Liver (tissue), 9 donors: ENCODE measurements around the gene MAGEA12. TPM values are rescaled to one million over a fixed set of nuclear protein-coding genes. Genes with fewer than 3 reads are reported as not detected.
"Not testable (repeated sequence)": the region's sequence is repeated elsewhere in the genome, so short reads cannot be mapped to it uniquely, and the experiment has no call there.

Source experiments
- DNase-seq: peaks from one replicate; pipeline ENCODE4 v3.0.0-alpha.2; 2017; ENCODE audit warnings: low spot score
- H3K27ac ChIP-seq, 2 donors: one replicate each; pipeline ENCODE4 v1.7.0; 2013; ENCODE audit warnings: inconsistent platforms in 2 of 2, low read length in 2 of 2, control low read depth in 1 of 2, low read depth in 1 of 2, mild to moderate bottlenecking in 1 of 2
- H3K27me3 ChIP-seq, 4 donors: one replicate each; pipeline versions ENCODE4 v1.6.1 to v1.7.0; 2013; ENCODE audit warnings: low read length in 3 of 4, inconsistent platforms in 1 of 4, mild to moderate bottlenecking in 1 of 4, moderate library complexity in 1 of 4; ENCODE audit not compliant: control insufficient read depth in 4 of 4, insufficient read depth in 4 of 4
- H3K36me3 ChIP-seq, 4 donors: one replicate each; pipeline versions ENCODE4 v1.6.1 to v1.7.0; 2013; ENCODE audit warnings: low read length in 3 of 4, mild to moderate bottlenecking in 3 of 4, low read depth in 1 of 4, moderate library complexity in 1 of 4; ENCODE audit not compliant: control insufficient read depth in 4 of 4, insufficient read depth in 3 of 4
- H3K4me1 ChIP-seq, 4 donors: one replicate each; pipeline versions ENCODE4 v1.6.1 to v1.7.0; 2013; ENCODE audit warnings: low read length in 3 of 4, mild to moderate bottlenecking in 3 of 4, moderate library complexity in 1 of 4; ENCODE audit not compliant: control insufficient read depth in 4 of 4, insufficient read depth in 4 of 4
- H3K4me3 ChIP-seq, 3 donors: one replicate each; pipeline versions ENCODE4 v1.6.1 to v1.7.0; 2013; ENCODE audit warnings: low read length in 3 of 3, control low read depth in 1 of 3, low read depth in 1 of 3, mild to moderate bottlenecking in 1 of 3
- H3K9ac ChIP-seq, 2 donors: one replicate each; pipeline ENCODE4 v1.7.0; 2013; ENCODE audit warnings: low read length in 2 of 2, mild to moderate bottlenecking in 2 of 2, moderate library complexity in 2 of 2, control low read depth in 1 of 2, low read depth in 1 of 2
- H3K9me3 ChIP-seq, 4 donors: one replicate each; pipeline versions ENCODE4 v1.6.1 to v1.7.0; 2013; ENCODE audit warnings: low read length in 3 of 4; ENCODE audit not compliant: control insufficient read depth in 4 of 4
- WGBS: extraction: QIAGEN DNeasy Blood & Tissue Kit; methylation state at CpG from one replicate; pipeline ENCODE4 v1.1.7; 2013; 5-methylcytosine and 5-hydroxymethylcytosine counted together
- polyA plus RNA-seq, 2 donors: library from polyadenylated mRNA; stranded (reverse) in 1 of 2; unstranded in 1 of 2; fragments of 200-250 nt in 1 of 2; fragments of >200 nt in 1 of 2; fragmentation: Nextera tagmentation in 1 of 2; extraction: Ambion mirVana in 1 of 2; gene quantifications; one replicate each; pipeline versions ENCODE4 v1.2.1 to v1.2.3, GENCODE V29; 2013 to 2015
- total RNA-seq, 2 donors: library from RNA; depleted of rRNA; stranded (reverse); fragments of >200 nt; gene quantifications; one replicate each; pipeline ENCODE4 v1.2.3, GENCODE V29; 2014
- donor health status: healthy.
- donor health status: healthy.
- donor health status: healthy.
- donor health status: healthy.
- donor health status: healthy.

The MAGEA12 gene
- total and polyA plus RNA-seq, 4 donors: not detected

DNA sequence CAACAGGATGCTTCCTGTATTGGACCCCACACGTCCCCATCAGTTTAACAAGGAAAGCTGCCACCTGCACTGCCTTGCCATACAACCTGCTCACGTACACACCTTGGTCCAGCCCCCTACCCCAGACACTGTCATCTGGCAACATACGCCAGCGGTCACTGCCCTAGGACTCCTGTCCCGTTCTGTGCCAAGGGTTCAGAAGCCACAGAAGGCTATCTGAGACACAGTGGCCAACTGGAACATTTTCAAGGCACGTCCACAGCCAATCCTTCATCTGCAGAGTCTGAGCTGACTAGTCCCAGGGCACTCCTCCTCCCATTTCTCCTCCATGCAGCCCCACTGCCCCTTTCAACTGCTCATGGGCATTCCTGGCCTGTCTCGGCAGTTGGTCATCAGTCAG, 28.0 kb downstream of the MAGEA12 start:
- not testable (repeated sequence) for DNase-seq, H3K36me3 ChIP-seq, H3K4me1 ChIP-seq, H3K27me3 ChIP-seq, H3K9ac ChIP-seq, H3K27ac ChIP-seq, H3K9me3 ChIP-seq, H3K4me3 ChIP-seq
- 55% methylated on average over 2 of the region's 7 CpGs for WGBS

- H3K36me3 ChIP-seq, H3K9ac ChIP-seq, H3K27ac ChIP-seq, H3K4me1 ChIP-seq, H3K9me3 ChIP-seq, H3K4me3 ChIP-seq, H3K27me3 ChIP-seq, DNase-seq: not testable (repeated sequence)
- 83% methylated on average over 9 of the region's 9 CpGs for WGBS
Measured at GRCh38 chrX:152766562-152766961, 33.0 kb downstream of the MAGEA12 start.

- WGBS: 70% methylated on average over 2 of the region's 29 CpGs
- H3K27me3 ChIP-seq, H3K4me1 ChIP-seq, H3K36me3 ChIP-seq, H3K4me3 ChIP-seq, DNase-seq, H3K27ac ChIP-seq, H3K9me3 ChIP-seq, H3K9ac ChIP-seq: not testable (repeated sequence)
Measured at GRCh38 chrX:152769549-152770289, 36.2 kb downstream of the MAGEA12 start, which contains the start of gene MAGEA6. MAGEA6 (minus strand) TSS chrX:152769689; CDS start chrX:152767650, 2,039 bp downstream.

DNA sequence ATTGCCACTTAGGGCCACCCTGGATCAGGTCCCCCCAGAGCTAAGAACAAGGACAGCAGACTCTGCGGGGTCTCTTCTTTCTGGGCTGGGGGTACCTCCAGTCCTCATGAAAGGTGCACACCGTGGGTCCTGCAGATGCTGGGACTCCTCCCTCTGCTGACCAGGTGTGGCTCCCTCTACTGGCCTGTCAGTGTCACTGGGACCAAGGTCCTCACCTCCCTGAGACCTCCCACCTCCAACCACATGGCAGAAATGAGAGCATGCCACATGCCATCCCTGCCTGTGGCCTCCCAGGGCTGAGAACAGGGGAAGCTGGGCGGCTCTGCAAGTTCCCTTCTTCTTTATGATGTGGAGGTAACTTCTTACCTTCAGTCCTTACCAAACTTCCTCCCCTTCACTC, 53.5 kb downstream of the MAGEA12 start:
- WGBS: no CpG with 5 or more reads among the region's 3 CpGs
- not testable (repeated sequence) for H3K27me3 ChIP-seq, H3K4me3 ChIP-seq, H3K27ac ChIP-seq, H3K4me1 ChIP-seq, H3K9me3 ChIP-seq, H3K36me3 ChIP-seq, H3K9ac ChIP-seq, DNase-seq

Other genes starting within 250 kb of the MAGEA12 start
- under 1 TPM in 1 of 2 donors, not detected in 1; 0.05 TPM for gene GABRQ, start 95.9 kb upstream of the MAGEA12 start, total RNA-seq
- under 1 TPM in 1 of 2 donors, not detected in 1; 0.01 TPM for gene GABRQ, start 95.9 kb upstream of the MAGEA12 start, polyA plus RNA-seq
- not detected for gene MAGEA3, start 35.0 kb upstream of the MAGEA12 start, total RNA-seq
- not detected for gene MAGEA3, start 35.0 kb upstream of the MAGEA12 start, polyA plus RNA-seq
- gene CSAG2, start 24.5 kb upstream of the MAGEA12 start, total RNA-seq: under 1 TPM in 1 of 2 donors, not detected in 1; 0.14 TPM
- not detected for gene CSAG2, start 24.5 kb upstream of the MAGEA12 start, polyA plus RNA-seq
- gene MAGEA2B, start 19.1 kb upstream of the MAGEA12 start, total RNA-seq: not detected
- not detected for gene MAGEA2B, start 19.1 kb upstream of the MAGEA12 start, polyA plus RNA-seq
- gene CSAG1, start within 50 bp of the MAGEA12 start, total RNA-seq: not detected
- not detected for gene CSAG1, start within 50 bp of the MAGEA12 start, polyA plus RNA-seq
- gene MAGEA2, start 20.1 kb downstream of the MAGEA12 start, total RNA-seq: not detected
- not detected for gene MAGEA2, start 20.1 kb downstream of the MAGEA12 start, polyA plus RNA-seq
- under 1 TPM in 1 of 2 donors, not detected in 1; 0.14 TPM for gene CSAG3, start 25.5 kb downstream of the MAGEA12 start, total RNA-seq
- gene CSAG3, start 25.5 kb downstream of the MAGEA12 start, polyA plus RNA-seq: not detected
- not detected for gene MAGEA6, start 35.9 kb downstream of the MAGEA12 start, total RNA-seq
- gene MAGEA6, start 35.9 kb downstream of the MAGEA12 start, polyA plus RNA-seq: not detected
- gene CETN2, start 97.0 kb downstream of the MAGEA12 start, total RNA-seq: 10 to 100 TPM; 10.1 to 24.3 TPM
- gene CETN2, start 97.0 kb downstream of the MAGEA12 start, polyA plus RNA-seq: 10 to 100 TPM; 10.9 to 16.4 TPM
- 10 to 100 TPM; 42.6 to 63.6 TPM for gene NSDHL, start 97.3 kb downstream of the MAGEA12 start, total RNA-seq
- gene NSDHL, start 97.3 kb downstream of the MAGEA12 start, polyA plus RNA-seq: 10 to 100 TPM; 23.8 to 34.6 TPM
- gene ZNF185, start 164.3 kb downstream of the MAGEA12 start, total RNA-seq: 1 to 10 TPM; 1.1 to 3.2 TPM
- gene ZNF185, start 164.3 kb downstream of the MAGEA12 start, polyA plus RNA-seq: under 1 TPM; 0.44 to 0.80 TPM